ENCODE results near the gene RNF103. TPM values are rescaled to one million over a fixed set of nuclear protein-coding genes. Genes with fewer than 3 reads are reported as not detected.
"Not testable (repeated sequence)": the region's sequence is repeated elsewhere in the genome, so short reads cannot be mapped to it uniquely, and the experiment has no call there.

Gene RNF103
- total and polyA plus RNA-seq, 8 donors, result 7.8 to 132 (median 28.6) TPM

GRCh38 chr2:86671337-86671981 is 47.8 kb upstream of the RNF103 start:
- intact Hi-C loops (cut with DNase I; ENCODE audit: low total_unique reads), result no loop called here
- Histone ChIP-seq H3K36me3 (no peaks in the 10 kb centered on the region), H3K4me3 (no peak overlapping the region), H3K27ac (peak overlapping the region in 1 of 5 donors; percentile 16), H3K27me3 (no peaks in the 10 kb centered on the region), H3K9me3 (no peaks in the 10 kb centered on the region), H3K4me1 (peaks cover 0 to 12% (median 9%) of the 10 kb centered on the region in 4 donors)
- no peak for TF ChIP-seq EP300 (IDR thresholded peaks at IDR 0.05)
- TF ChIP-seq POLR2AphosphoS5 (IDR thresholded peaks at IDR 0.05), result peak in 1 of 3 donors; percentile 31
- peak in 1 of 2 donors; percentile 28 for DNase-seq
- WGBS, 5 donors, result 35 to 45% (median 43%) methylated on average over 5 of the region's 5 CpGs

- intact Hi-C loops (cut with DNase I; ENCODE audit: low total_unique reads); H3K27me3 ChIP-seq; H3K27ac ChIP-seq; H3K9me3 ChIP-seq; H3K36me3 ChIP-seq; H3K4me3 ChIP-seq; DNase-seq: not testable (repeated sequence)
- peaks cover 0 to 12% (median 9%) of the 10 kb centered on the region in 4 donors for H3K4me1 ChIP-seq
- 83 to 99% (median 95%) methylated on average over 5 of the region's 5 CpGs for WGBS, 5 donors
Measured at GRCh38 chr2:86669323-86669722, 45.7 kb upstream of the RNF103 start.

GRCh38 chr2:86661333-86661732 is 37.7 kb upstream of the RNF103 start:
- DNase-seq, result no peak
- peaks cover 0 to 4% (median 2%) of the 10 kb centered on the region in 4 donors for H3K9me3 ChIP-seq
- no peaks in the 10 kb centered on the region for H3K27me3 ChIP-seq
- H3K4me1 ChIP-seq, result no peaks in the 10 kb centered on the region
- intact Hi-C loops (cut with DNase I; ENCODE audit: low total_unique reads), result no loop called here
- TF ChIP-seq EP300 (IDR thresholded peaks at IDR 0.05), result no peak
- no peak overlapping the region for H3K27ac ChIP-seq
- H3K4me3 ChIP-seq, result no peak overlapping the region
- H3K36me3 ChIP-seq, result no peaks in the 10 kb centered on the region
- WGBS, 5 donors, result 94 to 100% (median 97%) methylated on average over 3 of the region's 3 CpGs

GRCh38 chr2:86650188-86650587 is 26.5 kb upstream of the RNF103 start:
- H3K36me3 ChIP-seq, result no peaks in the 10 kb centered on the region
- H3K27me3 ChIP-seq, result no peaks in the 10 kb centered on the region
- DNase-seq, result no peak
- TF ChIP-seq CTCF (IDR thresholded peaks at IDR 0.05) (no peak), POLR2A (IDR thresholded peaks at IDR 0.05) (no peak), EP300 (IDR thresholded peaks at IDR 0.05) (no peak), POLR2AphosphoS5 (IDR thresholded peaks at IDR 0.05) (no peak)
- H3K4me3 ChIP-seq, result no peak overlapping the region
- peaks cover 0 to 16% (median 7%) of the 10 kb centered on the region in 4 donors for H3K9me3 ChIP-seq
- no peak overlapping the region for H3K27ac ChIP-seq
- intact Hi-C loops (cut with DNase I; ENCODE audit: low total_unique reads), result no loop called here
- no peaks in the 10 kb centered on the region for H3K4me1 ChIP-seq

- intact Hi-C loops (cut with DNase I; ENCODE audit: low total_unique reads), result no loop called here
- Histone ChIP-seq H3K27ac (peak overlapping the region; percentile 38 to 69 (median 43)), H3K4me1 (no peaks in the 10 kb centered on the region), H3K4me3 (no peak overlapping the region), H3K27me3 (no peaks in the 10 kb centered on the region), H3K36me3 (no peaks in the 10 kb centered on the region), H3K9me3 (peaks cover 0 to 16% (median 7%) of the 10 kb centered on the region in 4 donors)
- 25 to 38% (median 32%) methylated on average over 1 of the region's 1 CpG for WGBS, 5 donors
- TF ChIP-seq POLR2A (IDR thresholded peaks at IDR 0.05) (no peak), CTCF (IDR thresholded peaks at IDR 0.05) (no peak), POLR2AphosphoS5 (IDR thresholded peaks at IDR 0.05) (peak in 2 of 3 donors; percentile 17 to 53), EP300 (IDR thresholded peaks at IDR 0.05) (no peak)
- DNase-seq, result peak in 1 of 2 donors; percentile 38
Measured at GRCh38 chr2:86649119-86649947, 25.7 kb upstream of the RNF103 start.

Measured in stomach (tissue), 9 donors.